ENCODE results near the gene ECM2.
A peak's percentile ranks its signal among the peaks of the same experiment; 100 is the strongest.

Gene ECM2

DNA sequence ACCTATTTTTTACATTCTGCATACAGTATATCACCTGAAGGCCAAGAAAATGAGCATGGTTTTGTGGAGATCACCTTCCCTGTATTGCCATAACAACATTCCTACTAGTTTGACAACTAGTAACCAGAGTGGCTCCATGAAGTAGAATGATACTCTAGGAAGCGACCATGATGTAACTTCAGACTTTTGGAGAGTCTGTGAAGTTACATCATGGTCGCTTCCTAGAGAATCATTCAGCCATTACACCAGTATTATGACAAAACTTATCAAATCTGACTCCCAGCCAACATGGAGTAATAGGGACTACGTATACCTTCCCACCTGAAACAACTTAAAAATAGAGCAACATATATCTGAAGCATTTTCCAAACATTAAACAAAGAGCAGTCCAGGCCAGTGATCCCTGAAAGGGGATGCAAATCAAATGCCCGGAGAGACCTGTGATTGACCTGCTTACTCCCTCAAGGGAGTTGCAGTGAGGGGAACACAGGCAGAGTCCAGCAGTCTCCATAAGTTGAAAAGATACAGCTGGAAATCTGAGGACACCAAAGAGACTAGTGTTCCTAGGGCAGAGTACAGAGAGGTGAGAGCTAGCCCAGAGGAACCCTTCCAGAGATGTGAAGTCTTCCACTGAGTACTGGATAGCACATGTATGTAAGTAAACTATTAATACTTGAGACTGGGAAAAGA is 7.8 kb downstream of the ECM2 start:
- no peak for DNase-seq (ENCODE audit: low read depth, low spot score)
- in situ Hi-C loops (cut with HindIII; ENCODE audit: low sequenced_read_pairs) = no loop called here
- TF ChIP-seq, protein P1, sequence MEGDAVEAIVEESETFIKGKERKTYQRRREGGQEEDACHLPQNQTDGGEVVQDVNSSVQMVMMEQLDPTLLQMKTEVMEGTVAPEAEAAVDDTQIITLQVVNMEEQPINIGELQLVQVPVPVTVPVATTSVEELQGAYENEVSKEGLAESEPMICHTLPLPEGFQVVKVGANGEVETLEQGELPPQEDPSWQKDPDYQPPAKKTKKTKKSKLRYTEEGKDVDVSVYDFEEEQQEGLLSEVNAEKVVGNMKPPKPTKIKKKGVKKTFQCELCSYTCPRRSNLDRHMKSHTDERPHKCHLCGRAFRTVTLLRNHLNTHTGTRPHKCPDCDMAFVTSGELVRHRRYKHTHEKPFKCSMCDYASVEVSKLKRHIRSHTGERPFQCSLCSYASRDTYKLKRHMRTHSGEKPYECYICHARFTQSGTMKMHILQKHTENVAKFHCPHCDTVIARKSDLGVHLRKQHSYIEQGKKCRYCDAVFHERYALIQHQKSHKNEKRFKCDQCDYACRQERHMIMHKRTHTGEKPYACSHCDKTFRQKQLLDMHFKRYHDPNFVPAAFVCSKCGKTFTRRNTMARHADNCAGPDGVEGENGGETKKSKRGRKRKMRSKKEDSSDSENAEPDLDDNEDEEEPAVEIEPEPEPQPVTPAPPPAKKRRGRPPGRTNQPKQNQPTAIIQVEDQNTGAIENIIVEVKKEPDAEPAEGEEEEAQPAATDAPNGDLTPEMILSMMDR (IDR thresholded peaks at IDR 0.05; ENCODE audit: low read depth, low read length) = no peak
- no peak overlapping the region for H3K4me3 ChIP-seq (ENCODE audit: low read depth, low read length)

DNA sequence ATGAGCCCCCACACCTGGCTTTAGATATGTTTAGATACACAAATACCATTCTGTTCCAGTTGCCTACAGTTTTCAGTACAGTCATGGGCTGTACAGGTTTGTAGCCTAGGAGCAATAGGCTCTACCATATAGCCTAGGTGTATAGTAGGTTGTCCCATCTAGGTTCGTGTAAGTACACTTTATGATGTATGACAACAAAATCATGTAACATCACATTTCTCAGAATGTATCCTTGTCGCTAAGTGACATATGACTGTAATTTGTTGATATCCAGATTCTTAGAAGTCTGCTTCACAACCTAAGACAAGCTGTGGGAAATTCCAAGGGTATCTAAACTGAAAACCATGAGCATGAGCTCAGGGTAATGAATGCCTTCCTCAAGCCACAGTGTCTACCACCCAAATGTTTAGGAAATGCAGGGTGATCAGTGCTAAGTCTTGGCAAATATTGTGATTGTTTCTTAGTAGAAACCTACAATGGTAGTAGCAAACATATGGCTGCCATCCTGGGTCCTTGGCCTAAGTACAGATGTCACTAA is 8.4 kb downstream of the ECM2 start:
- TF ChIP-seq, protein P1 (IDR thresholded peaks at IDR 0.05; ENCODE audit: low read depth, low read length) = no peak
- no peak overlapping the region for H3K4me3 ChIP-seq (ENCODE audit: low read depth, low read length)
- in situ Hi-C loops (cut with HindIII; ENCODE audit: low sequenced_read_pairs) = no loop called here
- no peak for DNase-seq (ENCODE audit: low read depth, low spot score)

DNA sequence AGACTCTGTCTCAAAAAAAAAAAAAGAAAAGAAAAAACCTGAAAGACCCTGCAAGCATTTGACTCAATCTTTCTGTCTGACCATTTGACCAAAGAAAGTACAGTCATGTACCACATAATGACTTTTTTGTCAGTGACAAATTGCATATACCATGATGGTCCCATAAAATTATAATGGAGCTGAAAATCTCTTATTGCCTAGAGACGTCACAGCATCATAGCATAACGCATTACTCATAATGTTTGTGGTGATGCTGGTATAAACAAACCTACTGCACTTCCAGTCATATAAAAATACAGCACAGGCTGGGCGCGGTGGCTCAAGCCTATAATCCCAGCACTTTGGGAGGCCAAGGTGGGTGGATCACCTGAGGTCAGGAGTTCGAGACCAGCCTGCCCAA is 10.5 kb downstream of the ECM2 start:
- DNase-seq (ENCODE audit: low read depth, low spot score) = peak; percentile 71
- TF ChIP-seq, protein P1 (IDR thresholded peaks at IDR 0.05; ENCODE audit: low read depth, low read length) = no peak
- in situ Hi-C loops (cut with HindIII; ENCODE audit: low sequenced_read_pairs) = no loop called here
- H3K4me3 ChIP-seq (ENCODE audit: low read depth, low read length) = no peak overlapping the region

- no peak for DNase-seq (ENCODE audit: low read depth, low spot score)
- no peak overlapping the region for H3K4me3 ChIP-seq (ENCODE audit: low read depth, low read length)
- TF ChIP-seq, protein P1 (IDR thresholded peaks at IDR 0.05; ENCODE audit: low read depth, low read length) = no peak
- in situ Hi-C loops (cut with HindIII; ENCODE audit: low sequenced_read_pairs) = no loop called here
Observed at GRCh38 chr9:92524881-92525280, 10.9 kb downstream of the ECM2 start.

DNA sequence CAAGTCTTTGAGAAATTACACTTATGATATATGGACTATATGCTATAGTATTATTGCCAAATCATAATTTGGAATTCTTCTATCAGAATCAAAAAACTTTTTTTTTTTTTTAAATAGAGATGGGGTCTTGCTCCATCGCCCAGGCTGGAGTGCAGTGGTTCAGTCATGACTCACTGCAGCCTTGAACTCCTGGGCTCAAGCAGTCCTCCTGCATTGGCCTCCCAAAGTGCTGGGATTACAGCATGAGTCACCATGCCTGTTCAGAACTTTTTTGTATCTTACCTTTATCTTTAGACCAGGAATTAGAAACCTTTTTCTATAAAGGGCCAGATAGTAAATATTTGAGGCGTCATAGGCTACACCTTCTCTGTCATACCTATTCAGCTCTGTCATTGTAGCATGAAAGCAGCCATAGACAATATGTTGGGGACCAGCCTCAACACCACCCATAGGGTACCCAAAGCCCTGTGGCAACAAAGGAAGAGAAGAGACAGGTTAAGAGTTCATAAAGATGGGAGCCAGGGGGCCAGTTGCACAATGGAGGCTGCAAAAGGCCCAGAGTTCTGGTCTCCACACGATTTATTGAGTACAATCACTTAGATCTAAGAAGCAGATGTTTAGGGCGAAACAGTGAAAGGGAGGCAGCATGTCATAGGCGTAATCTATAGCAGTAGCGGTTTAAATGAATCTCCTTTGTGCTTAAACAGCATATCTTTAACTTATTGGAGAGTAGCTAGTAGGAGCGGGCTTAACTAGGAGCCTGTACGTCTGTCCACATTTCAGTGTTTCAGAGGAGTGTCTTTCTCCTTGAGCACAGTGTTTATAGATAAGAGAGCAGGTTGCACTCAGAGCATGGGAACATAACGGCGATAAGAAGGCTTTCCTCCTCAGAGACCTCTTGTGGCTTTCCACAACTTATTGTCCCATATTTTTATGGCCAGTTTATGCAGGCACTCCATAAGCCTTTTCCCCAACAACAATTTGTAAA is 12.5 kb downstream of the ECM2 start:
- in situ Hi-C loops (cut with HindIII; ENCODE audit: low sequenced_read_pairs) = no loop called here
- TF ChIP-seq, protein P1 (IDR thresholded peaks at IDR 0.05; ENCODE audit: low read depth, low read length) = no peak
- DNase-seq (ENCODE audit: low read depth, low spot score) = no peak
- no peak overlapping the region for H3K4me3 ChIP-seq (ENCODE audit: low read depth, low read length)

DNA sequence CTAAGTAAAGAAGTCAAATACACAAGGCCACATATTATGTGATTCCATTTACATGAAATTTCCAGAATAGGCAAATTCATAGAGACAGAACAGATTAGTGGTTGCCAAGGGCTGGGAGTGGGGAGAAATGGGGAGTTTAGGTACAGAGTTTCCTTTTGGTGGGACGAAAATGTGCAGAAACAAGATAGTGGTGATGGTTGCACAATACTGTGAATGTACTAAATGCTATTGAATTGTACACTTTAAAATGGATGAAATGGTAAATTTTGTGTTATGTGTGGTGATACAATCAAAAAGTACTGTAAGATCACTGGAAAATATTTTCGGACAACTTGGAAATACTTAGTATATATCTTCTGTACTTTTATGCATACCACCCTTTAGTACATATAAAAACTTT is 15.0 kb downstream of the ECM2 start:
- no peak overlapping the region for H3K4me3 ChIP-seq (ENCODE audit: low read depth, low read length)
- no peak for DNase-seq (ENCODE audit: low read depth, low spot score)
- TF ChIP-seq, protein P1 (IDR thresholded peaks at IDR 0.05; ENCODE audit: low read depth, low read length) = no peak
- in situ Hi-C loops (cut with HindIII; ENCODE audit: low sequenced_read_pairs) = no loop called here

All from astrocyte of the spinal cord (primary cell).